A673 (cell line): ENCODE results near the gene GPATCH11.

ENCODE experiments used
- CTCF ChIP-seq: fragments of 300-800, 200-600 bp; sonication (generic); conservative IDR thresholded peaks from 2 replicates; pipeline ENCODE4 v1.5.1; 2017; ENCODE audit warnings: low read depth, mild to moderate bottlenecking, antibody characterized with exemption, low read length, moderate library complexity, mixed read lengths
- EZH2 ChIP-seq: fragments of 200-600 bp; sonication (generic); IDR thresholded peaks from 2 replicates; pipeline ENCODE4 v1.6.1; 2017; ENCODE audit warnings: borderline replicate concordance, low read depth, mild to moderate bottlenecking, mixed read lengths, antibody characterized with exemption, low read length; ENCODE audit not compliant: poor library complexity, severe bottlenecking

- TF ChIP-seq CTCF, result no peak
- TF ChIP-seq EZH2, result no peak
These were observed 1.4 kb downstream of the GPATCH11 start for GRCh38 chr2:37085731-37086147.
